GM23338 (cell line): Measurements from ENCODE around the gene CD47. TPM values are rescaled to one million over a fixed set of nuclear protein-coding genes. Genes with fewer than 3 reads are reported as not detected.

Source experiments
- ATAC-seq: fragments of 200-7000 bp; cut with Tn5 transposase; 3 replicates; pipeline ENCODE4 v1.9.1; 2020
- DNase-seq: peaks from one replicate; pipeline ENCODE4 v3.0.0-alpha.2; 2015; ENCODE audit warnings: low spot score
- H2AFZ ChIP-seq: fragments of 200-600 bp; sonication (generic); 2 replicates; pipeline ENCODE4 v1.8.0; 2016; ENCODE audit warnings: antibody characterized with exemption, mild to moderate bottlenecking, moderate library complexity
- H3F3A ChIP-seq: fragments of 200-600 bp; sonication (generic); replicated peaks from 2 replicates; pipeline ENCODE4 v1.8.0; 2017; ENCODE audit warnings: antibody characterized with exemption, mixed run types, low read depth
- H3K27ac ChIP-seq: fragments of 200-600 bp; sonication (generic); 2 replicates; pipeline ENCODE4 v1.6.1; 2016; ENCODE audit warnings: low read depth
- H3K27me3 ChIP-seq: fragments of 200-600 bp; sonication (generic); 2 replicates; pipeline ENCODE4 v1.8.0; 2016; ENCODE audit warnings: mild to moderate bottlenecking, mixed run types, moderate library complexity; ENCODE audit not compliant: insufficient read depth
- H3K36me3 ChIP-seq: fragments of 200-600 bp; sonication (generic); 2 replicates; pipeline ENCODE4 v1.8.0; 2016; ENCODE audit warnings: mild to moderate bottlenecking; ENCODE audit not compliant: insufficient read depth
- H3K4me1 ChIP-seq: fragments of 200-600 bp; sonication (generic); 2 replicates; pipeline ENCODE4 v1.8.0; 2016; ENCODE audit warnings: mild to moderate bottlenecking, moderate library complexity; ENCODE audit not compliant: insufficient read depth
- H3K4me2 ChIP-seq: fragments of 200-600 bp; sonication (generic); 2 replicates; pipeline ENCODE4 v1.7.1; 2017; ENCODE audit warnings: mixed run types
- H3K4me3 ChIP-seq: fragments of 200-600 bp; sonication (generic); 2 replicates; pipeline ENCODE4 v1.6.1; 2016; ENCODE audit warnings: mixed run types
- H3K79me2 ChIP-seq: fragments of 200-600 bp; sonication (generic); replicated peaks from 2 replicates; pipeline ENCODE4 v1.8.0; 2017; ENCODE audit warnings: mild to moderate bottlenecking; ENCODE audit not compliant: insufficient read depth
- H3K9me2 ChIP-seq: fragments of 200-600 bp; sonication (generic); 2 replicates; pipeline ENCODE4 v1.8.0; 2017; ENCODE audit not compliant: insufficient read depth
- H4K20me1 ChIP-seq: fragments of 200-600 bp; sonication (generic); replicated peaks from 2 replicates; pipeline ENCODE4 v1.8.0; 2017; ENCODE audit warnings: mild to moderate bottlenecking; ENCODE audit not compliant: insufficient read depth
- H3K27ac Mint-ChIP-seq: 2 replicates; pipeline ENCODE4 v1.8.0; 2020; ENCODE audit warnings: inconsistent platforms, mild to moderate bottlenecking, moderate library complexity, mixed read lengths
- H3K27me3 Mint-ChIP-seq: 3 replicates; pipeline ENCODE4 v1.8.0; 2022; ENCODE audit warnings: low read depth, mild to moderate bottlenecking, moderate library complexity, mixed read lengths, inconsistent platforms; ENCODE audit not compliant: insufficient read depth, poor library complexity
- H3K36me3 Mint-ChIP-seq: 3 replicates; pipeline ENCODE4 v1.8.0; 2021; ENCODE audit warnings: low read depth, mild to moderate bottlenecking, inconsistent platforms, moderate library complexity, mixed read lengths
- H3K4me1 Mint-ChIP-seq: 3 replicates; pipeline ENCODE4 v1.8.0; 2020; ENCODE audit warnings: mild to moderate bottlenecking, inconsistent platforms, mixed read lengths
- H3K4me3 Mint-ChIP-seq: 3 replicates; pipeline ENCODE4 v1.8.0; 2021; ENCODE audit warnings: moderate library complexity, mild to moderate bottlenecking, inconsistent platforms, mixed read lengths
- H3K9me3 Mint-ChIP-seq: 3 replicates; pipeline ENCODE4 v1.8.0; 2020; ENCODE audit warnings: moderate library complexity, mild to moderate bottlenecking, inconsistent platforms, mixed read lengths
- CREB1 ChIP-seq: fragments of 250-450 bp; sonication (Bioruptor Pico); IDR thresholded peaks from 2 replicates; pipeline ENCODE4 v1.5.0; 2020; ENCODE audit warnings: low read depth, mild to moderate bottlenecking, moderate library complexity
- CTCF ChIP-seq, 2 experiments: fragments of 200-600 bp in 1 of 2; sonication (generic) in 1 of 2; conservative IDR thresholded peaks; 2 replicates each; pipeline versions ENCODE4 v1.5.1 to v1.6.1; 2016 to 2017; ENCODE audit warnings: antibody characterized with exemption in 2 of 2, low read depth in 2 of 2, mild to moderate bottlenecking in 2 of 2, moderate library complexity in 1 of 2
- EZH2phosphoT487 ChIP-seq: fragments of 200-600 bp; sonication (generic); IDR thresholded peaks from one replicate; pipeline ENCODE4 v1.8.1; 2018; ENCODE audit warnings: antibody characterized with exemption; ENCODE audit not compliant: unreplicated experiment
- NANOG ChIP-seq: IDR thresholded peaks from 2 replicates; pipeline ENCODE4 v1.6.1; 2016; ENCODE audit warnings: antibody characterized with exemption, borderline replicate concordance
- POLR2AphosphoS5 ChIP-seq: IDR thresholded peaks from 2 replicates; pipeline ENCODE4 v1.6.1; 2016; ENCODE audit warnings: antibody characterized with exemption, low read depth
- REST ChIP-seq: IDR thresholded peaks from one replicate; pipeline ENCODE4 v1.6.1; 2018; ENCODE audit warnings: antibody characterized with exemption; ENCODE audit not compliant: unreplicated experiment
- ZNF114 ChIP-seq: fragments of 250-450 bp; sonication (Bioruptor Pico); IDR thresholded peaks from 2 replicates; pipeline ENCODE4 v1.5.0; 2020; ENCODE audit warnings: mild to moderate bottlenecking, moderate library complexity
- ZNF462 ChIP-seq: fragments of 250-450 bp; sonication (Bioruptor Pico); IDR thresholded peaks from 2 replicates; pipeline ENCODE4 v1.5.0; 2020; ENCODE audit warnings: mild to moderate bottlenecking, moderate library complexity
- polyA plus RNA-seq: library from polyadenylated mRNA; unstranded; fragments of >200 nt; fragmentation: Nextera tagmentation; extraction: Ambion mirVana; gene quantifications from 2 replicates; pipeline ENCODE4 v1.2.1, GENCODE V29; 2016
- total RNA-seq: library from RNA; depleted of rRNA; stranded (reverse); fragments of >200 nt; shearing (Covaris generic); gene quantifications from 2 replicates; pipeline ENCODE4 v1.2.3, GENCODE V29; 2014

CD47 gene
- total and polyA plus RNA-seq, 2 experiments from 2014 or later = 22.1 to 26.9 TPM

- TF ChIP-seq REST = no peak
Measured at GRCh38 chr3:108001457-108001856, 89.4 kb downstream of the CD47 start (continued).

- Mint-ChIP-seq H3K9me3 (peaks cover 10% of the 10 kb centered on the region; the same call in 1 of the 3 replicates), H3K36me3 (no peaks in the 10 kb centered on the region; the same call in 2 of the 3 replicates), H3K4me3 (no peak overlapping the region), H3K27ac (peak overlapping the region; percentile 75), H3K27me3 (peaks cover 4% of the 10 kb centered on the region), H3K4me1 (peaks cover 23% of the 10 kb centered on the region)
- Histone ChIP-seq H3K27ac (peak overlapping the region; percentile 17; the same call in 1 of the 2 replicates), H3K4me3 (no peak overlapping the region), H3K27me3 (no peaks in the 10 kb centered on the region), H4K20me1 (no peaks in the 10 kb centered on the region), H2AFZ (no peak overlapping the region), H3K4me2 (no peak overlapping the region; the same call in 1 of the 2 replicates), H3K79me2 (no peaks in the 10 kb centered on the region), H3K9me2 (0 out of 2 replicates have a peak, but pooled peaks cover 3% of the 10 kb centered on the region), H3K36me3 (no peaks in the 10 kb centered on the region), H3K4me1 (peaks cover 19% of the 10 kb centered on the region), H3F3A (no peaks in the 10 kb centered on the region)
- ATAC-seq (peak; percentile 95), DNase-seq (peak; percentile 44)
- TF ChIP-seq ZNF462 (CRISPR knock-in tag) = no peak
- TF ChIP-seq POLR2AphosphoS5 = no peak
- no peak for TF ChIP-seq REST
- no peak for TF ChIP-seq EZH2phosphoT487
- TF ChIP-seq CTCF (conservative IDR thresholded peaks at IDR 0.05; ENCODE audit: low read depth in 2 of 2) = 0 out of 4 replicates have a peak, but pooled peaks of 1 of the 2 experiments have one; percentile 1
- TF ChIP-seq ZNF114 (CRISPR knock-in tag) = no peak
- TF ChIP-seq NANOG = no peak
- TF ChIP-seq CREB1 (CRISPR knock-in tag) = no peak
Measured at GRCh38 chr3:107999215-107999775, 91.5 kb downstream of the CD47 start.
